Thyroid gland (tissue), 4 donors: ENCODE data around the gene ZNF302. TPM values are rescaled to one million over a fixed set of nuclear protein-coding genes. Genes with fewer than 3 reads are reported as not detected.

ENCODE experiments used
- DNase-seq, 2 donors: peaks; one replicate each; pipeline ENCODE4 v3.0.0-alpha.2; 2019
- H3K27ac ChIP-seq, 3 donors: fragments of 200-600 bp; sonication (generic); 1 replicate in 2 of 3; 2 replicates in 1 of 3; pipeline ENCODE4 v1.5.1; 2016 to 2019; ENCODE audit warnings: mild to moderate bottlenecking in 1 of 3, moderate library complexity in 1 of 3
- H3K27me3 ChIP-seq: fragments of 200-600 bp; sonication (generic); one replicate; pipeline ENCODE4 v1.5.1; 2019
- H3K36me3 ChIP-seq, 2 donors: fragments of 200-600 bp; sonication (generic); one replicate each; pipeline ENCODE4 v1.5.1; 2016 to 2019
- H3K4me1 ChIP-seq, 2 donors: fragments of 200-600 bp; sonication (generic); one replicate each; pipeline ENCODE4 v1.5.1; 2017 to 2019
- H3K4me3 ChIP-seq, 3 donors: fragments of 200-600 bp; sonication (generic); replicated peaks in 1 of 3; 1 replicate in 2 of 3; 2 replicates in 1 of 3; pipeline ENCODE4 v1.5.1; 2016; ENCODE audit warnings: mild to moderate bottlenecking in 1 of 3
- H3K9me3 ChIP-seq: fragments of 200-600 bp; sonication (generic); one replicate; pipeline ENCODE4 v1.5.1; 2017
- CTCF ChIP-seq, 6 experiments: fragments of 200-600 bp in 3 of 6; fragments of 450-650 bp in 3 of 6; sonication (generic) in 3 of 6; IDR thresholded peaks; one replicate each; pipeline ENCODE4 v1.5.1; 2016 to 2019; ENCODE audit warnings: antibody characterized with exemption in 6 of 6, mild to moderate bottlenecking in 2 of 6, inconsistent platforms in 1 of 6, moderate library complexity in 1 of 6
- POLR2A ChIP-seq, 2 donors: fragments of 450-650 bp; IDR thresholded peaks; one replicate each; pipeline ENCODE4 v1.6.1; 2017; ENCODE audit warnings: antibody characterized with exemption in 2 of 2, mild to moderate bottlenecking in 2 of 2, moderate library complexity in 1 of 2
- WGBS, 2 donors: methylation state at CpG; one replicate each; pipeline ENCODE4 v1.1.5; 2017; 5-methylcytosine and 5-hydroxymethylcytosine counted together
- intact Hi-C: fragments of 100-400 bp; cut with DNase I; formaldehyde crosslinking; loops from one replicate; pipeline ENCODE4 v1.15.1; 2023
- total RNA-seq, 4 donors: library from RNA; depleted of rRNA; stranded (reverse); fragments of >200 nt; gene quantifications; one replicate each; pipeline ENCODE4 v1.2.3, GENCODE V29; 2016

ZNF302 gene
- total RNA-seq, 4 donors from 2014 or later: 33.5 to 60.8 (median 47.9) TPM

- Histone ChIP-seq H3K4me1 (no peaks in the 10 kb centered on the region), H3K27ac (no peak overlapping the region), H3K27me3 (no peaks in the 10 kb centered on the region), H3K36me3 (no peaks in the 10 kb centered on the region), H3K4me3 (no peak overlapping the region), H3K9me3 (no peaks in the 10 kb centered on the region)
- TF ChIP-seq CTCF (IDR thresholded peaks at IDR 0.05) (no peak), POLR2A (IDR thresholded peaks at IDR 0.05) (no peak)
- no peak for DNase-seq
- intact Hi-C loops: no loop called here
- WGBS, 2 donors: 57 to 73% methylated on average over 3 to 5 of the region's 5 CpGs
Observed at GRCh38 chr19:34645551-34645950, 31.9 kb upstream of the ZNF302 start.

- no peaks in the 10 kb centered on the region for H3K4me1 ChIP-seq
- H3K4me3 ChIP-seq: no peak overlapping the region
- no peaks in the 10 kb centered on the region for H3K27me3 ChIP-seq
- DNase-seq: no peak
- intact Hi-C loops: no loop called here
- H3K27ac ChIP-seq: no peak overlapping the region
- H3K36me3 ChIP-seq: no peaks in the 10 kb centered on the region
- no peaks in the 10 kb centered on the region for H3K9me3 ChIP-seq
- TF ChIP-seq POLR2A (IDR thresholded peaks at IDR 0.05) (no peak), CTCF (IDR thresholded peaks at IDR 0.05) (no peak)
- 86 to 91% methylated on average over 9 of the region's 9 CpGs for WGBS, 2 donors
Observed at GRCh38 chr19:34649886-34650543, 27.5 kb upstream of the ZNF302 start.

DNA sequence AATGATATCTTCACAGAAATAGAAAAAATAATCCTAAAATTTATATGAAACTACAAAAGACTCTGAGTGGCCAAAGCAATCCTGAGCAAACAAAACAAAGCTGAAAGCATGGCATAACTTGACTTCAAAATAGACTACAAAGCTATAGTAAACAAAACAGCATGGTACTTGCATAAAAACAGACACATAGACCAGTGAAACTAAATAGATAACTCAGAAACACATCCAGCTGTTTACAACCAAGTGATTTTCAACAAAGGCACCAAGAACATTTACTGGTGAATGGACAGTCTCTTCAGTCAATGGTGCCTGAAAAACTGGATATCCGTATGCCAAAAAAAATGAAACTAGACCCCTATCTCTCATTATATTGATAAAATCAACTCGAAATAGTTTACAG is 25.7 kb upstream of the ZNF302 start:
- no peak overlapping the region for H3K27ac ChIP-seq

GRCh38 chr19:34654796-34655195 is 22.7 kb upstream of the ZNF302 start:
- Histone ChIP-seq H3K27me3 (no peaks in the 10 kb centered on the region), H3K4me3 (no peak overlapping the region), H3K4me1 (no peaks in the 10 kb centered on the region), H3K27ac (no peak overlapping the region), H3K9me3 (no peaks in the 10 kb centered on the region), H3K36me3 (no peaks in the 10 kb centered on the region)
- 50 to 63% methylated on average over 2 of the region's 2 CpGs for WGBS, 2 donors
- TF ChIP-seq CTCF (IDR thresholded peaks at IDR 0.05): no peak
- TF ChIP-seq POLR2A (IDR thresholded peaks at IDR 0.05): no peak
- intact Hi-C loops: no loop called here
- DNase-seq: no peak

More for the DNA sequence above, 25.7 kb upstream of the ZNF302 start:
- H3K4me1 ChIP-seq: no peaks in the 10 kb centered on the region
- TF ChIP-seq POLR2A (IDR thresholded peaks at IDR 0.05) (no peak), CTCF (IDR thresholded peaks at IDR 0.05) (no peak)
- H3K27me3 ChIP-seq: no peaks in the 10 kb centered on the region
- intact Hi-C loops: no loop called here
- no peak overlapping the region for H3K4me3 ChIP-seq
- H3K36me3 ChIP-seq: no peaks in the 10 kb centered on the region
- 67 to 77% methylated on average over 2 of the region's 2 CpGs for WGBS, 2 donors
- no peaks in the 10 kb centered on the region for H3K9me3 ChIP-seq
- DNase-seq: no peak

GRCh38 chr19:34655651-34656050 is 21.8 kb upstream of the ZNF302 start:
- H3K27ac ChIP-seq: no peak overlapping the region
- no peak for DNase-seq
- 55 to 72% methylated on average over 2 of the region's 2 CpGs for WGBS, 2 donors

More at GRCh38 chr19:34655651-34656050, 21.8 kb upstream of the ZNF302 start:
- H3K4me1 ChIP-seq: no peaks in the 10 kb centered on the region
- H3K36me3 ChIP-seq: no peaks in the 10 kb centered on the region
- intact Hi-C loops: no loop called here
- no peak overlapping the region for H3K4me3 ChIP-seq
- no peak for TF ChIP-seq POLR2A (IDR thresholded peaks at IDR 0.05)
- TF ChIP-seq CTCF (IDR thresholded peaks at IDR 0.05): no peak
- H3K9me3 ChIP-seq: no peaks in the 10 kb centered on the region
- H3K27me3 ChIP-seq: no peaks in the 10 kb centered on the region
